Kidney capillary endothelial cell (primary cell): ENCODE results near the gene NDUFAF3.

Experiments
- DNase-seq: peaks from one replicate; pipeline ENCODE4 v3.0.0-alpha.2; 2018; ENCODE audit warnings: low spot score

Gene NDUFAF3

DNA sequence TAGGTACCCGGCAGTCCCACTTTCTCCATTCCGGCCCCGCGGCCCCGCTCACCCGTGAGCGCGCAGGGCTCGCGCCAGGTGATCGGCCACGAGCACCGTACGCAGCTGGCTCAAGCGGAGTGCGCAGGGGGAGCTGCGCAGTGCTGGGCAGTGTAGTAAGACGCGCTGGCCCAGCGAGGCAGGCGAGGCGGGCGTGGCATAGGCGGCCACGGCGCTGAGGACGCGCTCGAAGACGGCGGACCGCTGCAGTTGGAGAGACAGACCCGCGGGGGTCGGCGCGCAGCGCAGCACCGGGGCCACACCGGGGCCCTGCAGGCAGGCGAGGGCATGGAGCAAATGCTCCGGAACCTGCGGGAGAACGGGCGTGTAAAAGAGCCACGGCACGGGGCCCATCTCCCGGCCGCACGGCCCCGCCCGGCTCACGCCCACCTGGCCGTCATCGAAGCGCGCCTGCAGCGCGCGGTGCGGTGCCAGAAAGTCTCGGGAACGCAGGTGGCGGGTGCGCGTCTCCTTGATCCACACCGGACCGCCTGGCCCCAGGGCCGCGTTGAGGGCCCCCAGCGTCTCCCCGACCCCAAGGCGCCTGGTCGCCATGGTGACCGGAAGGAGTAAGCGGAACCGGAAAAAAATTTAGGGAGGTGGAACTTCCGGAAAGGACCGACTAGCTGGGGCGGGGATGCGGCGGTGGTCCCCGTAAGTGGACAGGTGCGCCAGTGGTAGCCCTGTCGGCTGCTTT is 3.8 kb upstream of the NDUFAF3 start, which contains the start of gene DALRD3:
DALRD3 (minus strand) TSS at position 610 of the 736 bp plus-strand sequence; CDS start at position 594, 16 bp downstream.
- peak; percentile 40 for DNase-seq

DNA sequence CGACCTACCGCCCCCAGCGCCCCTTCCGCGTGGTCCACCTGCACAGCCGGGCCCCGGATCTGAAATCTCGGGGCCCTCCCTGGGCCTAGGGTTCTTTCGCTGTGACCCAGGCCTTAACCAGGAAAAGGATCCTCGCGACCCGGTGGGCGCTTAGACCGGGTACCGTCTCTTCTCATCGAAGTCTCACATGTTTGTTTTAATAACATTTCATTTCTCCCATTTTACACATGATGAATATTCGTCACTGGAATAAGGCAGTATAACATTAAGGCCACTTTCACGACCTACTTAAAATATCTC is 3.3 kb upstream of the NDUFAF3 start:
- DNase-seq: peak; percentile 17

DNA sequence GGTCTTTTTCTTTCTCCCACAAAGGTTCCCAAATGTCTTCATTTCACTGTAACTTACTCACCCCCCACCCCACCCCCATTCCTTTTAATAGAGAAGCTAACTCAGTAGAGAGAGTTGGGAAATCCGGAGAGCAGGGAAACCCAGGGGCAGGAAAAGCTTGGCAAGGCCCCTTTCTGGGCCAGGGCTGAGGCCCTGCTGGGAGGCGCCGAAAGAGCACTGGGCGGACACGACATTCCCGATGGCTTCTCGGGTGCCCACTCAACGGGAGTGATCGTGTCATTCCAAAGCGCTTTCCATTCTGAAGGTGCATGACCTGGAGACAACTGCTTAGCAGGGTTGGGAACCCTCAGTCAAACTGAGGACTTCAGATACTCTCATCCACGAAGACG is 2.0 kb upstream of the NDUFAF3 start:
- DNase-seq: peak; percentile 15

DNA sequence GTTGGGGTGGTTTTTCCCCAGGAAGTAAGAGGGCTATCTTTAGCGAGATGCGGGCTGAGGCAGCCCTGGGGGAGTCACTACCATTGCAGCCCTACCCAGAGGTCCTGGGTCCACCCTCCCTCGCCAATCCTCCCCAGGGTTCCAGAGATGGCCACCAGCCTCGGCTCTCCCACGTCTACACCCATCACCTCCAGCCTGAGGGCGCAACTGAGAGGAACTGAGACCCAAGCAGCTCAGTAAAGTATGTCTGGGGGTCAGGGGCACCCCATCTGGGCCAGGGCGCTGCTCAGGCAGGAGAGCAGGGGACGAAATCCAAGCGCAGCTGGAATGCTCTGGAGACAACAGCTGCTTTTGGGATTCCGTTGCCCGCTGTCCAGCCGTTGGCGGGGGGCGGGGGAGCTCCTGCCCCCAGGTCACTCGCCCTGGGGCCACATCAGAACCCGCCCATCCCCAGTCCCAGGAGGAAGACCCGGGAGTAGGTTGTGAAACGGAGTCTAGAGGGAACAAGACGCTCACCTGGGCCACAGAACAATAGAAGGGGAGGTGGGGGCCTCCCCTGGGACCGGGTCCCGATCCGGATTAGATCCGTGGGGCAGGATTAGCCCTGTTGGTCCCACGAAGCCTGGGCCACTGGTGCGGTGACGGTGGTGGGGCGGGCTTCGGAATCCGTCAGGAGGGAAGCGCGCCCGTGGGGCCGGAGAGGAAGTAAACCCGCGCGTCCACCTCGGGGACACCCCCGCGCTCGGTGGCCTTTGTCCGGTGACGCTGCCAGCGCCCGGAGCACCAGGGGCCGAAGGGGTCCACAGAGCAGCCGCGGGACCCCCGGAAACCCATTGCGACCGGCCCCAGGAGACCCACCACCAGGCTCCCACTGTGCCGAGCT is 1.4 kb upstream of the NDUFAF3 start:
- peak; percentile 12 for DNase-seq

DNA sequence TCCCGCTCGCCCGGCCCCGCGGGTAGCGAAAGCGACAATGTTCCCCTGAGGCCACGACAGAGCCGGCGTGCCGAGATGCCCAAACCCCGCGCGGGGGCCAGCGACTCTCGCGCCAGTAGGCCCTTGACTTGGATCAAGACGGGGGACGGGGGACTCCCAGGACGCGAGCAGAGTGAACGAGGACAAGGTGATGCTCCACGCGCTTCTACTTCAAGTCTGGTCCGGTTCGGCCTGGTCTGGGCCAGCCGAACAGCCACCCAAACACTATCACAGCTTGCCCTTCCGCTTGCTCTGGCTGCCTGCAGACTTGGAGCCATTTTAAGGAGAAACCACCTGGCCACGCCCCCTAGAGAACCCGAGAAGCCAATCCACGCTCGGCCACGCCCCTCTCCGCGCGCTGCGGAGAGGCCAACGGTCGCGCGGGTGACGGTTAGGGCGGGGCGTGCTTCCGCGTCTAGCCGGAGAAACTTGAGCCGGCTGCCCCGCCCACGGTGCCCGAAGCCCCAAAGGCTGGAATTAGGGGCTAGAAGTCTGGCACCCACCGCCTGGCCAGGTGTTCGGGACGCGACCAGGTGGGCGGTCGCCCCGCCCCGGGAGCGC is 608 bp upstream of the NDUFAF3 start:
- DNase-seq: peak; percentile 98

DNA sequence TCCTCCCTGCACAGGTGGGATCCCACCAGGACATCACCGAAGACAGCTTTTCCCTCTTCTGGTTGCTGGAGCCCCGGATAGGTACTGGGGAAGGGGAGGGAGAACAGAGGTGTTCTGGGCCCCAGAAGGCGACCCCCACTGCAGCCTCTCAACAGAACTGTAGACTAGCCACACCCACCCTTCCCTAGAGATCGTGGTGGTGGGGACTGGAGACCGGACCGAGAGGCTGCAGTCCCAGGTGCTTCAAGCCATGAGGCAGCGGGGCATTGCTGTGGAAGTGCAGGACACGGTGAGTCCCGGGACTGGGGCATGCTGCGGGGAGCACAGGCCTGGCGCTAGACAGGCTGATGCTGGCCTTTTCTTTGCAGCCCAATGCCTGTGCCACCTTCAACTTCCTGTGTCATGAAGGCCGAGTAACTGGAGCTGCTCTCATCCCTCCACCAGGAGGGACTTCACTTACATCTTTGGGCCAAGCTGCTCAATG is 809 bp downstream of the NDUFAF3 start:
- DNase-seq: no peak

DNA sequence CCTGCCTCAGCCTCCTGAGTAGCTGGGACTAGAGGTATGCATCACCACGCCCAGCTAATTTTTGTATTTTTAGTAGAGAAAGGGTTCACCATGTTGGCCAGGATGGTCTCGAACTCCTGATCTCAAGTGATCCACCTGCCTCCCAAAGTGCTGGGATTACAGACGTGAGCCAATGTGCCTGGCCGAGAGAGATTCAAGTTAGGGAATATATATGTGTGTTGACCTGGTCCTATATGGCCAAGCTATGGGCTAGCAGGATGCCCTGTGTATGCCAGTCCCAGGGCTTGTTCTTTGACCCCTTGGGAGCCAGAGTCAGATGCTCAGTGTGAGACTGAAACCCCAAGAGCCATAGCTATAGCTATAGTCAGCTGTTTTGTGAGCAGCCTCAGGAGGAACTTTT is 1.9 kb downstream of the NDUFAF3 start:
- DNase-seq: no peak

GRCh38 chr3:49024449-49024848 is 2.5 kb downstream of the NDUFAF3 start:
- no peak for DNase-seq

GRCh38 chr3:49025005-49025792 is 3.3 kb downstream of the NDUFAF3 start:
- no peak for DNase-seq

DNA sequence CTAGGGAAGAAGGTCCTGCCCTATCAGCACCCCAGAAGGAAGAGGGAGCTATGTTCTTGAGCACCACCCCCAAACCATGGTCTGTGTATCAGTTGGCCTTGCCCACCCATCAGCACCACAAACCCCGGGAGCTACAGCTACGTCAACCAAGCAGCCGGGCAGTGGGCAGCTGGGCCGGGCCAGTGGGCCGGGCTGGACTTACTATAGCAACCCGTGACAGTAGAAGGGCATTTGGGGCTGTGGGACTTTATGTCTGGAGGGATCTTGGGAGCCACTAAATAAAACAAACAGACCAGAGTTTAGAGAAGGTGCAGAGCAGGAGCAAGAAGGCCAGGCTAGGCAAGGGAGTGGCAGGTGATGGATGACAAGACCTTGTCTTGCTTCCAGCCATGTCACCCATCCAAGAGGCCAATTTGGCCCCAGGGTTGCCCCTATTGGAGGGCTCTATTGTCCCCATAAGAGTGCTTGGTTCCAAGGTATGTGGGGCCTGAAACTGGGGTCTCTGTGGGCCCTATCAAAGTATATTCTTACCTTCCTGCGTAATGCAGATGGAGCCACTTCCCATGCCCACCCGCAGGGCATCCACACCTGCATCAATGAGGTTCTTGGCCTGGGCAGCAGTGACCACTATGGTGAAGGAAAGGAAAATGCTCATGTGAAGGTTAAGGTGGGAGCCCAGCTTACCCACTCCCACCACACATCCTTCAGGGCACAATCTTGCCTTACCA is 4.0 kb downstream of the NDUFAF3 start:
- no peak for DNase-seq

GRCh38 chr3:49026536-49026935 is 4.6 kb downstream of the NDUFAF3 start:
- DNase-seq: no peak

GRCh38 chr3:49027634-49028033 is 5.7 kb downstream of the NDUFAF3 start:
- no peak for DNase-seq

DNA sequence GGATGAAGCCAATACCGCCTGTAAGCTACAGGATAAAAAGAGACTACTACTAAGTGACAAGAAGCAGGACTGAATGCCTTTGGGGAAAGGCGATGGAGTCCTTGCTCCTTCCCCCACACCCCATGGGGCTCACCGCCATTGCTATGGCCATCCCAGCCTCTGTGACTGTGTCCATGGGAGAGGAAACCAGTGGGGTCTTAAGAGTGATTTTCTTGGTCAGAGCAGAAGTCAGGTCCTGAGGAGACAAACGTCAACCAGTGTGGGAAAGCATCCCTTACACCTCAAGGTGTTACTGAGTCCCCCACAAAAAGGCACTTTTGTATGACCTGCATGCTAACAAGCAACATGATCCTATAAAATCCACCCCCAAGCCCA is 6.4 kb downstream of the NDUFAF3 start:
- DNase-seq: no peak

GRCh38 chr3:49028673-49029562 is 7.0 kb downstream of the NDUFAF3 start, which contains the start of gene IMPDH2:
Gene IMPDH2, minus strand, starts transcription at chr3:49029398. Its CDS starts 48 bp downstream, at chr3:49029350.
- peak; percentile 95 for DNase-seq

GRCh38 chr3:49029563-49029884 is 7.6 kb downstream of the NDUFAF3 start:
- DNase-seq: no peak

DNA sequence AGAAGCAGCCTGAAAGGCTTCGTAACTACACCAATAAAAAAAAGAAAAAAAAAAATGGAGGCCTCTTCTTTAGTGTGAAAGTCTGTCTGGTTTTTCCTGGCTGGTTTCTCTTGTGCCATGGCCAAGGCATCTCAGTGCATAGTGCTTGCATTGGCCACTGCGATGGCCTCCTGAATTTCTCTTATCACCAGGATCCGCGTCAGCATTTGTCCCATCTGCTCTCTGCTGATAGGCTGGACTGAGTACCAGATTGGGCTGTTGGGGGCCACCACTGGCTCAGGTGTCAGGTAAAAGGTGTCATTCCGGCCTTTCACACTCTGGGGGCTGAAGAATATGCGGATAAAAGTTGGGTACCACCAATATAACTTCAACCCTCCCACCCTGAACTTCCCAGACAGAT is 8.4 kb downstream of the NDUFAF3 start:
- DNase-seq: no peak

DNA sequence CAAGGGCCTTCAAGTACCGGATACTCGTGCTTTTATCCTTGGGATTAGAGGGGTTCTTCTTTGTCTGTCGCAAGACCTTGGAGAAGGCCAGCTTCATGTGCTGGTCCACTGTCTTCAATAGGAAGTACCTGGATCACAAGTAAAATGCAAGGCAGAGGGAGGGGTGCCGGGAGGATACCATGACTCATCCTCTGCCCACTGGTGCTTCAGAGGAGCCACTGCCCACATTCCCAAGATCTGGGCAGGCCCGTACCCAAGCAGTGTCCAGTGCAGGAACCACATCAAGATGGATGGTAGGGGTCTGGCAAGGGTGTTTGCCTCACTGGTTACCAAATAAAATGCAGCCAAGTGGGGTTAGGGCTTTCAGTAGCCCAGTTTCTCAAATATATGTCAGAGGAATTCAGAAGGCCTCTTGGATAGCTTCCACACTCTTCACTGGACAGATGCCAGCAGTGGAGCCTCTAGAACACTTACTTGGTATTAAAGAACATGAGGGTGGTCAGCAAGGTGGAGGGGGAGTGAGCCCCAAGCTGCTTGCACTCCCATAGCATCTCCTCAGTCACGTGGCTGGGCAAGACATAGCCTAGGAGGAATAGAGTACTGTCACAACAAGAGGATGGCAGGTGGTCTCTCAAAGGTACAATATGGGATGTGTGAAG is 10.9 kb downstream of the NDUFAF3 start:
- DNase-seq: no peak

DNA sequence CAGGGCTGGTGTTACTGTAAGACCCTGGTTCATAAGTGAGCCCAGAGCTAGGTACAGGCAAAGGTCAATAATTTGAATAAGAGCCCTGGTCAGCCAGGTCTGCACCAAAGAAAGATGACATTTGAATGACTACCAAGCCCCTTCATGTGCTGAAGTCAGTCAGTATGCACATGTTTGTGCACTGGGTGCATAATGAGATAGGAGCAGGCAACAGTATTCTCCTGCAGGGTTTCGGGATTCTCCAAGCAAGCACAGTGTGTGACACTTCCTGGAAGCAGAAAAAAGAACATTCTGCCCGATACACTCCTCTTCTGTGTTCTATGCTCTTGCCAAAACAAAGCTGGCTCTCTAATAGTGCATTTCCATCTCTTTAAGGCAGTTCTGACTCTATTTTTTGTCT is 12.7 kb downstream of the NDUFAF3 start:
- no peak for DNase-seq

GRCh38 chr3:49035281-49035680 is 13.4 kb downstream of the NDUFAF3 start:
- DNase-seq: no peak

DNA sequence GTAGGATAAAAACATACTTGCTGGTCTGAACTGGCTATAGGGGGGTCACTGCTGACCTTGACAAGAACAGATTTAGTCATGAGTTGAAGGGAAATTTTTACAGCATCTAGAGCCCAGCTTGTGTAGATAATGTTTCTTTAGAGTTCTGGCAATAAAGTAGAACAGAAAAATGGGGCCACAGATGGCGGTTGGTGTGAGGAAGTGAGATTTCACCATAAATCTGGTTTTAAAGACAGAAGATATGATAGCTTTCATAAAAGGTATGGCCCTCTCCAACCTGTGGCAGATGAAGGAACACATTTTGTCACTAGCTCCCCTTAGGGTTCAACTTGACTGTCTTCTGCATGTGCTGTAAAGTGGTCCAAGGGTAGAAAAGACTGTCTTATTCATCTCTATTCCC is 31.6 kb downstream of the NDUFAF3 start:
- DNase-seq: no peak
